ENCODE results near the gene TJP2. TPM values are rescaled to one million over a fixed set of nuclear protein-coding genes. Genes with fewer than 3 reads are reported as not detected.

Gene TJP2
- total and polyA plus RNA-seq, 2 donors from 2014 or later: 35.9 to 148 TPM

- DNase-seq (no peak), FAIRE-seq (no peak)
- Histone ChIP-seq H3K4me1 (ENCODE audit: control insufficient read depth in 2 of 3, insufficient read depth in 2 of 3, low read depth in 1 of 3, low read length in 3 of 3) (no peaks in the 10 kb centered on the region), H3K27me3 (ENCODE audit: control insufficient read depth, insufficient read depth, low read length) (no peaks in the 10 kb centered on the region), H3K36me3 (ENCODE audit: control insufficient read depth in 2 of 3, insufficient read depth in 3 of 3, low read length in 3 of 3) (no peaks in the 10 kb centered on the region), H3K9ac (ENCODE audit: low read length in 3 of 3) (no peak overlapping the region), H3K9me3 (ENCODE audit: control insufficient read depth in 2 of 3, insufficient read depth in 1 of 3, low read length in 3 of 3) (peaks cover 0 to 5% (median 0%) of the 10 kb centered on the region in 3 donors), H3K4me3 (ENCODE audit: low read length in 3 of 3) (no peak overlapping the region), H3K27ac (ENCODE audit: low read depth in 2 of 2, low read length in 2 of 2) (no peak overlapping the region)
- no peak for TF ChIP-seq CTCF (IDR thresholded peaks at IDR 0.05; ENCODE audit: borderline replicate concordance, extremely low read depth, insufficient read depth)
- intact Hi-C loops (cut with DNase I): no loop called here
These were observed 105.1 kb downstream of the TJP2 start for GRCh38 chr9:69279084-69279731.

- H3K36me3 ChIP-seq (ENCODE audit: control insufficient read depth in 2 of 3, insufficient read depth in 3 of 3, low read length in 3 of 3): no peaks in the 10 kb centered on the region
- no peak overlapping the region for H3K4me3 ChIP-seq (ENCODE audit: low read length in 3 of 3)
- no peak overlapping the region for H3K27ac ChIP-seq (ENCODE audit: low read depth in 2 of 2, low read length in 2 of 2)
- no peaks in the 10 kb centered on the region for H3K4me1 ChIP-seq (ENCODE audit: control insufficient read depth in 2 of 3, insufficient read depth in 2 of 3, low read depth in 1 of 3, low read length in 3 of 3)
- no peak for FAIRE-seq
- no peak for TF ChIP-seq CTCF (IDR thresholded peaks at IDR 0.05; ENCODE audit: borderline replicate concordance, extremely low read depth, insufficient read depth)
- no peaks in the 10 kb centered on the region for H3K27me3 ChIP-seq (ENCODE audit: control insufficient read depth, insufficient read depth, low read length)
- H3K9ac ChIP-seq (ENCODE audit: low read length in 3 of 3): no peak overlapping the region
- no peak for DNase-seq
- intact Hi-C loops (cut with DNase I): no loop called here
- H3K9me3 ChIP-seq (ENCODE audit: control insufficient read depth in 2 of 3, insufficient read depth in 1 of 3, low read length in 3 of 3): peaks cover 0 to 2% (median under 1%) of the 10 kb centered on the region in 3 donors
These were observed 105.7 kb downstream of the TJP2 start for GRCh38 chr9:69279733-69280132.

- FAIRE-seq (no peak), DNase-seq (no peak)
- no peak overlapping the region for H3K9ac ChIP-seq (ENCODE audit: low read length in 3 of 3)
- H3K36me3 ChIP-seq (ENCODE audit: control insufficient read depth in 2 of 3, insufficient read depth in 3 of 3, low read length in 3 of 3): no peaks in the 10 kb centered on the region
- H3K9me3 ChIP-seq (ENCODE audit: control insufficient read depth in 2 of 3, insufficient read depth in 1 of 3, low read length in 3 of 3): peaks cover 0 to 3% (median 0%) of the 10 kb centered on the region in 3 donors
- intact Hi-C loops (cut with DNase I): no loop called here
- TF ChIP-seq CTCF (IDR thresholded peaks at IDR 0.05; ENCODE audit: borderline replicate concordance, extremely low read depth, insufficient read depth): no peak
- H3K27ac ChIP-seq (ENCODE audit: low read depth in 2 of 2, low read length in 2 of 2): no peak overlapping the region
- H3K27me3 ChIP-seq (ENCODE audit: control insufficient read depth, insufficient read depth, low read length): no peaks in the 10 kb centered on the region
- no peak overlapping the region for H3K4me3 ChIP-seq (ENCODE audit: low read length in 3 of 3)
- H3K4me1 ChIP-seq (ENCODE audit: control insufficient read depth in 2 of 3, insufficient read depth in 2 of 3, low read depth in 1 of 3, low read length in 3 of 3): no peaks in the 10 kb centered on the region
These were observed 108.9 kb downstream of the TJP2 start for GRCh38 chr9:69283003-69283402.

GRCh38 chr9:69292078-69292477 is 118.0 kb downstream of the TJP2 start:
- Histone ChIP-seq H3K36me3 (ENCODE audit: control insufficient read depth in 2 of 3, insufficient read depth in 3 of 3, low read length in 3 of 3) (no peaks in the 10 kb centered on the region), H3K27me3 (ENCODE audit: control insufficient read depth, insufficient read depth, low read length) (no peaks in the 10 kb centered on the region), H3K27ac (ENCODE audit: low read depth in 2 of 2, low read length in 2 of 2) (no peak overlapping the region), H3K9ac (ENCODE audit: low read length in 3 of 3) (no peak overlapping the region), H3K4me1 (ENCODE audit: control insufficient read depth in 2 of 3, insufficient read depth in 2 of 3, low read depth in 1 of 3, low read length in 3 of 3) (no peaks in the 10 kb centered on the region), H3K9me3 (ENCODE audit: control insufficient read depth in 2 of 3, insufficient read depth in 1 of 3, low read length in 3 of 3) (no peaks in the 10 kb centered on the region), H3K4me3 (ENCODE audit: low read length in 3 of 3) (no peak overlapping the region)
- TF ChIP-seq CTCF (IDR thresholded peaks at IDR 0.05; ENCODE audit: borderline replicate concordance, extremely low read depth, insufficient read depth): no peak
- DNase-seq: no peak
- intact Hi-C loops (cut with DNase I): no loop called here
- no peak for FAIRE-seq
